Ishikawa (cell line): Measurements from ENCODE around the gene ASTN2.

ENCODE experiments used
- CEBPB ChIP-seq: IDR thresholded peaks from 2 replicates; pipeline ENCODE4 v1.6.1; 2012
- CREB1 ChIP-seq: IDR thresholded peaks from 2 replicates; pipeline ENCODE4 v1.6.1; 2012; ENCODE audit warnings: low read depth
- EGR1 ChIP-seq: IDR thresholded peaks from 2 replicates; pipeline ENCODE4 v1.6.1; 2012
- EP300 ChIP-seq: IDR thresholded peaks from 2 replicates; pipeline ENCODE4 v1.6.1; 2012; ENCODE audit warnings: borderline replicate concordance
- FOXM1 ChIP-seq: IDR thresholded peaks from 2 replicates; pipeline ENCODE4 v1.6.1; 2012; ENCODE audit warnings: low read depth, borderline replicate concordance
- MAX ChIP-seq: IDR thresholded peaks from 2 replicates; pipeline ENCODE4 v1.6.1; 2012
- NFIC ChIP-seq: IDR thresholded peaks from 2 replicates; pipeline ENCODE4 v1.6.1; 2012
- RAD21 ChIP-seq: IDR thresholded peaks from 2 replicates; pipeline ENCODE4 v1.6.1; 2012; ENCODE audit warnings: low read depth
- REST ChIP-seq: IDR thresholded peaks from 2 replicates; pipeline ENCODE4 v1.6.1; 2012; ENCODE audit warnings: low read depth, mild to moderate bottlenecking
- TAF1 ChIP-seq: IDR thresholded peaks from 2 replicates; pipeline ENCODE4 v1.6.1; 2012; ENCODE audit warnings: low read depth, mild to moderate bottlenecking
- TCF12 ChIP-seq: IDR thresholded peaks from 2 replicates; pipeline ENCODE4 v1.6.1; 2012; ENCODE audit warnings: low read depth
- TEAD4 ChIP-seq: IDR thresholded peaks from 2 replicates; pipeline ENCODE4 v1.6.1; 2012
- USF1 ChIP-seq: IDR thresholded peaks from 2 replicates; pipeline ENCODE4 v1.6.1; 2012
- YY1 ChIP-seq: IDR thresholded peaks from 2 replicates; pipeline ENCODE4 v1.6.1; 2012; ENCODE audit warnings: low read depth
- ZBTB7A ChIP-seq: IDR thresholded peaks from 2 replicates; pipeline ENCODE4 v1.6.1; 2012; ENCODE audit warnings: low read depth

Gene ASTN2

GRCh38 chr9:116497095-116497890 is 917.6 kb downstream of the ASTN2 start:
- no peak for TF ChIP-seq EGR1
- TF ChIP-seq REST, result no peak
- TF ChIP-seq TAF1, result no peak
- TF ChIP-seq ZBTB7A, result no peak
- no peak for TF ChIP-seq USF1
- no peak for TF ChIP-seq CEBPB
- TF ChIP-seq EP300, result no peak
- TF ChIP-seq YY1, result no peak
- TF ChIP-seq TCF12, result no peak
- no peak for TF ChIP-seq NFIC

- TF ChIP-seq TCF12, result no peak
- no peak for TF ChIP-seq YY1
- no peak for TF ChIP-seq CREB1
- TF ChIP-seq MAX, result no peak
- no peak for TF ChIP-seq RAD21
- no peak for TF ChIP-seq ZBTB7A
- TF ChIP-seq FOXM1, result no peak
- TF ChIP-seq EGR1, result no peak
- TF ChIP-seq TAF1, result no peak
- TF ChIP-seq REST, result no peak
- TF ChIP-seq TEAD4, result no peak
- no peak for TF ChIP-seq NFIC
- TF ChIP-seq CEBPB, result no peak
- TF ChIP-seq EP300, result no peak
- TF ChIP-seq USF1, result no peak
These were observed 918.7 kb downstream of the ASTN2 start for GRCh38 chr9:116496167-116496566.

GRCh38 chr9:116495725-116496124 is 919.1 kb downstream of the ASTN2 start:
- TF ChIP-seq ZBTB7A, result no peak
- no peak for TF ChIP-seq TAF1
- no peak for TF ChIP-seq RAD21
- no peak for TF ChIP-seq YY1
- no peak for TF ChIP-seq EP300

GRCh38 chr9:116494815-116495634 is 919.8 kb downstream of the ASTN2 start:
- TF ChIP-seq RAD21 (peak; percentile 47), NFIC (no peak)

- TF ChIP-seq EGR1, result no peak
These were observed 921.5 kb downstream of the ASTN2 start for GRCh38 chr9:116493183-116493860.

GRCh38 chr9:116491659-116492058 is 923.2 kb downstream of the ASTN2 start:
- TF ChIP-seq YY1 (no peak), EP300 (no peak), FOXM1 (no peak), USF1 (no peak), CREB1 (no peak), EGR1 (no peak), TAF1 (no peak), TEAD4 (no peak), NFIC (no peak), TCF12 (no peak), MAX (no peak), RAD21 (no peak), REST (no peak), ZBTB7A (no peak), CEBPB (no peak)
